GM18861 (cell line): ENCODE measurements around the gene TNFSF11.
"Not testable (repeated sequence)": the region's sequence is repeated elsewhere in the genome, so short reads cannot be mapped to it uniquely, and the experiment has no call there.

ENCODE experiments used
- ATAC-seq: cut with Tn5 transposase; IDR thresholded peaks from one replicate; pipeline ENCODE4 v1.9.1; 2021; ENCODE audit not compliant: unreplicated experiment

TNFSF11 gene

GRCh38 chr13:42574011-42574410, at the start of gene TNFSF11:
TSS of gene TNFSF11 (plus strand) at chr13:42574152. CDS start at chr13:42574304, 152 bp downstream.
- ATAC-seq: no peak

DNA sequence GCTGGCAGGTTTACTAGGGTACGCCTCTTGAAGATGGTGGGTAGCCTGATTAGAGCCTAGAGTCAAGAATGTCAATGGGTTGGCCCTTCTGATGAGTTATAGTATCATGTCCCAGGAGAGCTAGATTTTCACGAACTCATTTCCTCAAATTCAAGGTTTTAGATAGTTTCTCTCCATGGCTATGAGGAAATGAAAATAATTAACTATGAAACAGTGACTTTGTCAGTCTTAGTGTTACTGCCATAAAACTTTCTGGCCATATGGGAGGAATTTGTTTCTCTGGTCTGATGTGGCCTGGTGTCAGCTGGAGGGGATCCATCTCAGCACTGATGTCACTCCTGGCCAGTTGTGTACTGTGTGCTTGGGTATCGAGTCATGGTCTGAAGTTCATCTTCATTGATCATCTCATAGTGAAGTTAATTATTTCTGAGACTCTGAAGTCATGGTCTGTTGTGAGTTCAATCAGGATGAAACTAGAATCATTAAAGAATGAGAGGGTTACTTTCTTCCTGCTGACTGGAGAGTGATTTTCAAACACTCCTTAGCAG, 49.4 kb upstream of the TNFSF11 start:
- ATAC-seq: peak; percentile 92

DNA sequence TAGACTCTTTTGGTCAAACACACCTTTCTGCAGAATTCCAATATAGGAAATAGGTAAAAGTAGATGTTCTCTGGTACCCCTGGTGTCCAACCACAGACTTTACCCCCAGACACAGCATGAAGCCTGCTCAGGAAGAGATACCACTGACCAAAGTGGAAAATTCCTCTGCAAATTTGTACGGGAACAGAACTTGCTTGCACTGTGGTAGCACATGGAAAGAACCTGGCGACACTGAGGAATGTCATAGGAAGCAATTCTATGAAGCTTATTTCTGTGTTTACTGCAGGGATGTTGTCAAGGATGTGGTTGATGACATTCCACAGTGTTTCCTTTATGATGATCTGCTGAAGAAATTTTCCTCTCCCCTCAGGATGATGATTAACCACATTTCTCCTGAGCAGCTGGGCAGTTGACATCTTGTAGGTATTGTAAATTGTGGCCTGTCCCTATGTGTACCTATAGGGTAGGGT, 48.9 kb upstream of the TNFSF11 start:
- no peak for ATAC-seq

GRCh38 chr13:42526276-42526675, 47.7 kb upstream of the TNFSF11 start:
- ATAC-seq: no peak

- ATAC-seq: no peak
Measured at GRCh38 chr13:42526804-42527203, 47.1 kb upstream of the TNFSF11 start.

DNA sequence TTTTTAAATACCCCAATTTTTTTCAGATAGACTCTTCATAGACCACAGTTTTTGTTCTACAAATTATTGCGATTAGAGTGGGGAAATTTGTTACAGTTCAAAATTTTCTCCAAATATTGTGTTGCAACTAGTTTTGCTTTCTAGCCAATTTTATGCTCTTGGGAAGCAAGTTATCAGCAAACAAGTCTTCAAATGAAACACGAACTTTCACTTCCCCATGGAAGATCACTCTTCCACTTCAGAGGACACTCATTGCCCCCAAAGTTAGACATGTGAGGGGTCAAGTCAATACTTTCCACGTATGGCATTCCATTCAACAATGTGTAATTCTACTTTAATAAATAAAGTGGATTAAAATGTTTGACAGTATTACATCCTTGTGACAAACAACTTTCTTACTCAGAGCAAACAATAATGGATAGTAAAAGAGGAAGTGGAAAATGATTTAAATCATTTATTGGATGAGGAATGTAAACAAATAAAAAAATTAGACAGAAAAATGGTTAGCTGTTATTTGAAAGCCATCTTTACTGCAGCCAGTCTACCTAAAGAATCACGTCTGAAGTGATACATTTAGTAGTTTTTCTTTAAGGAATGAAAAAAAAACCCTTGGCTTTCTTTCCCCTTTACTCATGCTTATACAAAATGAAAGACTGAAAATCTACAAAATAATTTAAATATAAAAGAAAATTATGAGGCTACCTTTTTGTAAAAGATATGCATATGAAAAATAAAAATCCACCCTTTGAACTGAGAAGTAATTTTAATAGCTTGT, 41.2 kb upstream of the TNFSF11 start:
- ATAC-seq: peak; percentile 67

DNA sequence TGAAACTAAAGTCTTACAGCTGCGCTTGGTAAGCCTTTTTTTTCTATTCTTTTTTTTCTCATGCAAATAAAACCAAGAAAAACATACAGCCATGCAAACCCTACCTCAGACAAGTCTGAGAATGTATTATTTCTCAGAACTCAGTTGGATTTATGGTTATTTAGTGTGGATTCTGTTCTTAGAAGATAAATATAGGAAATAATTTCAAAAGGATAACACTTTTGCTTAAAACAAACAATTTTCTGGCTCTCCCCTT, 40.7 kb upstream of the TNFSF11 start:
- ATAC-seq: no peak

DNA sequence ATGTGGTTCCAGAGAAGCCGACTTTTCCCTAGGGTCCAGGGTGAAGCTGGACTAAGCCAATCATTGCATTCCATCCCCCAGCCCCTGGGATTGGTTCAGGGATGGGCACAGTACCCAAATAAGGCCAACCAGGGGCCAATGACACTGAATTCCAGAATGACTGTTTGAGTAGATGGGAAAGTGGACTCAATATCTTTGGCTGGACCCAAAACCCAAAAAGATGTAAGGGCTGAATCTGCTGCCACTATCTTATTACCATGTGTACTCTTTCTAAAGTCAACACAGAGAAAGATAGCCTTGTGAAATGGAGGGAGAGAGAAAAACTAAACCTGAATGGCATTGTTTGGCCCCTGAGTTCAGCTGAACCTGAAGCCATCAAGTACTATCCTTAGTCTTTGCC, 39.2 kb upstream of the TNFSF11 start:
- ATAC-seq: no peak

DNA sequence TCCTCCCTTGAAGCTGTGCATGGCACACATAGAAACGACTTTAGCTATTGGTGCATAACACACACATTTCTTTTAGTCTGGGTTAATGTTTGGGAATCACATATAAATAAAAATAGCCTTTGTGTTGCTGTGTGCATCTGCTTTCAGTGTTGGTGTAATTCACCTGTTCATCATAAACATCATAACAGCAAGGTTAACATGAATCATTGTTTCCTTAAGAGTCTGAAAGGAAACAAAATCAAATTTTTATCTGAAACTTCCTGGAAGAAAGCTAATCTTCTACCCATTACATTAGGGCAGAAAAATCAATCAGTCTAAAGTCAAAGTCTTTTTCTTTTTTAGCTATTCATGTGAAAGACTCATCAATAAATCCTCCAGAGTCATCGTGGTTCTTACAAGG, 35.0 kb upstream of the TNFSF11 start:
- ATAC-seq: no peak

DNA sequence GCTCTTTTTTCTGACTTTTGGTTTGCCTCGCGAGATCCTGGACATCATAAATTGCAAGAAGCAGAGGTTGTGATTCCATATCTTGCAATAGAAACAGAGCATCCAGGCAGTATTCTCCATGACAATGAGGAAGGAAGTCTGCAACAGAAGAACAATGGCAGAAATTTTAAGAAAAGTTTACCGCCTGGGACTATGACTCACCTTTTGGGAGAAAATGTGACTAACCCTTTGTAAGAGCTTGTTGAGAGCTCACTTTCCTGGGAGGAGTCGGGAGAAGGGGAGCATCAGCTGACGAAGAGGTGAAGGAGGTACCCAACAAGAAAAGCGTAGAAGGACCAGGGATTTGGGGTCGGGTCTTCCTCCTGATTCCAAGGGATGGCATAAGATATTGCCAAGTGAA, 34.3 kb upstream of the TNFSF11 start:
- ATAC-seq: no peak

DNA sequence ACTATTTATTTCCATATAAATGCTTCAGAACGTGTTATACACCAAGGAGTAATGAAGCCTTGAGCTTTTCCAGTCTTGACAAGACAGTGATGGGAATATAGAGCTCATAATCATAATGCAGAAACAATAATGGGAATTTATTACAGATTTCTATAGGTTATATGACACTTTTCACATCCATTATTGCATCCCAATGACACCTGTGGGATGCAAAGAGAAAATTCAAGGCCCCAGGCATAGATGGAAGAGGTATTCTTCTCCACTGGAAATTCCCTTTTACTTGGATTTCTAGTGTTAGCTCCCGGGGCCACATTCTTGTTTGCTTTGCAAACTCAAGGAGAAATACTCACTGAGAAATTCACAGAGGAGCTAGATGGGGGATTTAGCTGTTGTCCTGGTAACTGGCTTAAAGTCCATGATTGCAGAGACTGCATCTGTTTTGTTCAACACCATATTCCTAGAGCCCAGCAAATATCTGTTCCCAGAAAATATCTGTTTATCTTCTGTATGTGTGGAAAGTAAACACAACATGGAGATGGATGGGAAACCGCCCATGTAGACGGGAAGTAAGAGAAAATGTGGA, 30.6 kb upstream of the TNFSF11 start:
- ATAC-seq: no peak

DNA sequence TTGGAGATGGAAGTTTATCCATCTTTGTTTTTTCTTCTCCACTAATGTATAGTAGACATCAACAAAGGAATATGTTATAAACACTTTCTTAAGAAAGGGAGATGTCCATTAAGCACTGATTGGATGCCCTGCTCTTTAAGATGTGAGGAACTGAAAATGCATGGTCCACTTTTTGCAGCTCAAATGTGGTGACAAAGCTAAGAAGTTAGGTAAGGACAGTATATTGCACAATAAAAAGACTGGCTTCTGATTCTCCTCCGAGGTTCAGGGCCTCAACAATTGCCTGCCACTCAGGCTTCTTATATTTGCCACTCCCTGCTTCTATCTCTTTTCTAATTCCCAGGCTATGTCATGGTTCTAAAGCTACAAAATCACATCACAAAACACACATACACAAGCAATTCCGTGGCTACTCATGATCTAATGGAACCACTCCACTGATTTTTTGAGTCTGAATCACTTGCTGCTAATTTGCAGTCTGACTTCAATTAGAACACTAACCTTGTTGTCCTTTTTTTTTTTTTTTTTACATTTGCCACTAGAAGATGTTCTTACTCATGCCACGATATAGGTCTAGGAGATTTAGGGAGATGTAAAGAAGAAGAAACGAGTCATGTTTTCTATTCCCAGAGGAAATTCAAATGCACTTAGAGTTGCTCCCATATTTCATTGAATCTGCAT, 29.6 kb upstream of the TNFSF11 start:
- no peak for ATAC-seq

DNA sequence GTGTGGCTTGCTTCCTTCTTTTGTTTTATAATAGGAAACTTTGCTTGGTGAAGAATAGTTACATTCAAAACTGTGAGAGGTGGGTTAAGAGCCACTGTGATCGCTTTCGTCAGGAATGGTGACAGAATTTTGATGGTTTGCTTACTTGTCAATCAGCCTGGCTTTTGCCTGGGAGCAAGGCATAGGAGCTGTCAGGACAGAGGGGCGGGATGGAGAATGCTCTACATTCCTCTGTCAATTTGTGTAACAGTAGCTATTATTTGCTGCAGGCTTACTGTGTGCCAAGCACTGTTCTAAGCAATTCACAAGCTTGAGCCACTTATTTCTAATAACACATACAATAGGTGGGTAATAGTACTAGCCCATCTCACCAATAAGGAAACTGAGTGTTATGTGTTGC, 28.1 kb upstream of the TNFSF11 start:
- no peak for ATAC-seq

DNA sequence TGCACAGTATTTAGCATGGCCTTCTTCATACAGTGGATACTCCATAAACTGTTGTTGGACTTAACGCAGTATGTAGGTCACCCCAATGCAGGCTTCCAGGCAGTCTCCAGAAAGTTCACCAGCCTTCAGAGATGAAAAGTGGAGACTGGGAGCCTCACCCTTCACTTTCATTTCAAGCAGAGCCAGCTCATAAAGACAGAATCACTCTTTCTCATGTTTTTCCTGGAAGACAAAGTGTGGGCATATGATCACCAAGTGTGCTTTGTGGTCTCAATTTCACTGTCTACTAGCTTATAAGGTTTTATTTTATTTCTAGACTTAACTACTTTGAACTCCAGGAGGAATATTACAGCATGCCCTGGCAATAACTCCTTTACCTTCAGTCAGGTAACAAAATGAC, 26.3 kb upstream of the TNFSF11 start:
- ATAC-seq: no peak

GRCh38 chr13:42548731-42549551, 25.0 kb upstream of the TNFSF11 start:
- peak; percentile 96 for ATAC-seq

DNA sequence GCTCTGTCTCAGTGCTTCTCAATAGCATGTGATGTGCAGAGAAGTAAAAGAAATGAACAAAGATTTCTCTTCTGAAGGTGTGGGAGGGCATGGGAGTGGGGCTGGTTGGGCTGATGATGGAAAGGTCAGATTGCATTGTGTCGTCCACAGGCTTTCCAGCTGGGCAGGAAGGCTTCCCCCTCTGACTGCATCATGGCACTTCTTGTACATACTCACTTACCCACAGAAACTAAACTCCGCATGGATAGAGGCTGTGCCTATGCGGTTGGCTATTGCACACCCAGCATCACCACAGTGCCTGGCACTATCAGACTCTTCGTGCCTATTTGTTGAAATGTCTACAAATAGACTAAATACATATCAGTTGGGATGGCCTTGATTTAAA, 24.4 kb upstream of the TNFSF11 start:
- ATAC-seq: no peak

DNA sequence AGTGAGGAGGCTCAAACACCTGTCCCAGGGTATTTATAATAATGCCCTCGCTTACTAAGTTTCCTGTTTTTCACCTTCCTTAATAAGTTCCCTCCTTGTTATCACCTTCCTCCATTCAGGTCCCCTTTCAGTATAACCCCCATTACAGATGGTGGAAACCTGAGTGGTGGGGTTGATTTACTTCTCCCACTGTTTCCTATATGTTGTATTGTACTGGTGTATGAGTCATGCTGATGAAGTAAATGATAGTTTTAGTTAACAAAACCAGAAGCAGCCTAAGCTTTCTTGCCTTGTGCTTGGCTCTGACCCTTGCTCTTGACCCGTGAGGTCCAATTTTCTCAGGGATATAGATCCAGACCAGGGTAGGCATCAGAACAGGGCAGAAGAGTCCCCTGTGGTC, 22.3 kb upstream of the TNFSF11 start:
- ATAC-seq: no peak

GRCh38 chr13:42553098-42554046, 20.6 kb upstream of the TNFSF11 start:
- no peak for ATAC-seq

DNA sequence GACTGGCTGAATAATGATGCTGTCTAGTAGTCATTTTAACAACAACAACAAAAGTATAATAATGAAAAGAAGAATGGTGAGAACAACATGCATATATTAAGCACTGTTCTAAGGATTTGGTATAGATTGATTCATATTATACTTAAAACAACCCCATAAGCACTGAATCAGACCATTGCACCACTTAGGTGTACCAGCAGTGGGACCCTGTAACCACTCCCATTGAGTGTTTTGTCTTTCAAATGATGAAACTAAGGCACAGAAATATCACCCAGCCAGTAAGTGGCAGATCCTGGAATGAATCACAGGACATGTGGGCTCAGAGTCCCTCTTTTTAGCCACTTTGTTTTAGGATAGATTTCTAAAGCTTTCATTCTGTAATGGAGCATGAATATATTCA, 14.9 kb upstream of the TNFSF11 start:
- ATAC-seq: no peak

GRCh38 chr13:42559573-42560218, 14.3 kb upstream of the TNFSF11 start:
- ATAC-seq: not testable (repeated sequence)
